CD1c-positive myeloid dendritic cell (primary cell): ENCODE data around the gene COL23A1.

Experiments
- DNase-seq: peaks from one replicate; pipeline ENCODE4 v3.0.0-alpha.2; 2016; ENCODE audit errors: extremely low spot score

COL23A1 gene

GRCh38 chr5:178284093-178284675, 306.0 kb downstream of the COL23A1 start:
- peak; percentile 71 for DNase-seq

DNA sequence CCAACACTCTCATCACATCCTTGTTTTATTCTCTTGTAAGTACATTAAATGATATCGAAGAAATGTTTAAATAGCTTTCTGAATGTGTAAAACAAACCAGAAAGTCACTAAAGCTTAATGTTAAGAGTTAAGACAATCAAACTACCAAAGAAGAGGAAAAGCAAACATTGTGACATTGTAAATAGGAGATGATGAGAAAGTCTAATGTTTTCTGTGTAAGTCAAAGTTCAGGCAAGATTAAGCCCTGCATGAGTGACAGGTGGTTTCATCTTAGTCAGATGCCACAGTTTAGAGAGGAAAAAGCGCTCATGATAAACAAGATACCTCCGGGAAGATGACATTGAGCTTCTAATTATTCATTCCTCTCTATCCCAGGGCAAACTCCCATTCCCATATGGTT, 306.7 kb downstream of the COL23A1 start:
- no peak for DNase-seq

- DNase-seq: no peak
Observed at GRCh38 chr5:178282391-178282790, 307.8 kb downstream of the COL23A1 start.

- no peak for DNase-seq
Observed at GRCh38 chr5:178281331-178281730, 308.9 kb downstream of the COL23A1 start.

DNA sequence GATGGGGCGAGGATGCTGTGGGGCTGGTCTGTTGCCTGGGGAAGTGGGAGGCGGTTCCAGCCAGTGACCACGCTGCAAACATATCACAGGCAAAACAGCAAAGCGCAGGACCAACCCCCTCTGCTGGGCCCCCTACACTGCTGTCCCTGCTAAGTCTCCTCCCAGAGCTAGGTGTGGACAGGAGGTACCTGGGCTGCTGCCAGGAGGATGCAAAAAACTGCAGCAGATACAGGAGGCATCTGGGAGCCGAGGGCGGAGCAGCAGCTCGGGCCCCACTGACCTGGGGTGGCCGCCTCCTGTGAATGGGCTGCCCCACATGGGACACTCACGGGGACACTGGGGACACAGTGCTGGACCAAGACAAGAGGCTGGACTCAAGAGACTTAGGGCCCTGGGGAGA, 309.6 kb downstream of the COL23A1 start:
- no peak for DNase-seq

DNA sequence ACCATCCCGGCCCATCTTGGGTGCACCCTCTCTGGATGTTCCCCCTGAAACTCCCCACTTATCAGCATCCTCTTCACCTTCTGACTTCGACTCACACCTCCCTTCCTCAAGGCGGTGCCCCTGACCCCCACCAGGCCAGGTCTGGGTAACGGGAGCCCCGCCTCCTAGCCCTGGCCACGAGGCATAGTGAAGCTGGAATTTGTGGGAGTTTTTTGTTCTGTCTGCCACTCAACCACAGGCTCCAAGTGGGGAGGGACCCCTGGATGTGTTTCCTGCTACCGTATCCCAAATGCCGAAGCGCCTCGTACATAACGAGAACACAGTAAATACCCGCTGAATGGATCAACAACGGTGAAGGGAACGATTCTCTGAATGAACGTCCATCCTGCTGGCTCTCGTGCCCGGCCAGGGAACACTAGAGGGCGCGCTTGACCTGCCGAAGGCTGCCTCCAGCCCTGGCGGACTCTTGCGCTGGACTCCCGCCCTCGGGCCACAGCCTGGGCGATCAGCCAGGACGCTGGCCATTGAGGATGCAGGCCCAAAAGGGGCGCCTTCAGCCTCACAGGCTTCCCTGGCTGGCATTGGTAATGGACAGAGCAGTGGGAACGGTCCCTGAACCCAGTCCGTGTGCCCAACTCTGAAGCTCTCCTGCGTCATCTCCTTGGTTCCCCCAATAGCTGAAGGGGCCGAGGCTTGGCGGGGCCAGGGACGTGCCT, 310.3 kb downstream of the COL23A1 start:
- DNase-seq: peak; percentile 84

GRCh38 chr5:178279026-178279722, 311.0 kb downstream of the COL23A1 start:
- no peak for DNase-seq

- DNase-seq: no peak
Observed at GRCh38 chr5:178278358-178279023, 311.7 kb downstream of the COL23A1 start.

DNA sequence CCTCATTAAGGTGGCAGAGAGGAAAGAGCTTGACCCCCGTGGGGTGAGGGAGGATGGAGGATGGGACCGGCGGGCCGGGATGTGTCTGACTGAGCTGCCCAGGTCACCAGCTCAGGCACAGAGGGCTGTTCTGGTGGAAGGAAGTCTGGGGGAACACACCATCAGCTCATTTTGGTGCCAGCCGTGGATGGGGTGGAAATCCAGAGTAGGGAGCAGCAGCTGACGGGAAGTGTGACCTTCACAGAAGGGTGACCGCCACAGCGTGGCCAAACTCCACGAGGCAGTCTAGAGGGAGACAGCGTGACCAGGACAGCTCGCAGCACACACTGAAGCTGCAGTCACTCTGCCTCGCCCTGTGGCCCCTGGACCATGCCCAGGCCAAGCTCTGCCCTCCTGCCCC, 312.3 kb downstream of the COL23A1 start:
- DNase-seq: no peak

GRCh38 chr5:178277346-178277745, 312.8 kb downstream of the COL23A1 start:
- no peak for DNase-seq

GRCh38 chr5:178274781-178275537, 315.2 kb downstream of the COL23A1 start:
- DNase-seq: no peak

- no peak for DNase-seq
Observed at GRCh38 chr5:178273665-178274541, 316.3 kb downstream of the COL23A1 start.

GRCh38 chr5:178273041-178273440, 317.2 kb downstream of the COL23A1 start:
- DNase-seq: no peak

- no peak for DNase-seq
Observed at GRCh38 chr5:178272591-178272990, 317.6 kb downstream of the COL23A1 start.

DNA sequence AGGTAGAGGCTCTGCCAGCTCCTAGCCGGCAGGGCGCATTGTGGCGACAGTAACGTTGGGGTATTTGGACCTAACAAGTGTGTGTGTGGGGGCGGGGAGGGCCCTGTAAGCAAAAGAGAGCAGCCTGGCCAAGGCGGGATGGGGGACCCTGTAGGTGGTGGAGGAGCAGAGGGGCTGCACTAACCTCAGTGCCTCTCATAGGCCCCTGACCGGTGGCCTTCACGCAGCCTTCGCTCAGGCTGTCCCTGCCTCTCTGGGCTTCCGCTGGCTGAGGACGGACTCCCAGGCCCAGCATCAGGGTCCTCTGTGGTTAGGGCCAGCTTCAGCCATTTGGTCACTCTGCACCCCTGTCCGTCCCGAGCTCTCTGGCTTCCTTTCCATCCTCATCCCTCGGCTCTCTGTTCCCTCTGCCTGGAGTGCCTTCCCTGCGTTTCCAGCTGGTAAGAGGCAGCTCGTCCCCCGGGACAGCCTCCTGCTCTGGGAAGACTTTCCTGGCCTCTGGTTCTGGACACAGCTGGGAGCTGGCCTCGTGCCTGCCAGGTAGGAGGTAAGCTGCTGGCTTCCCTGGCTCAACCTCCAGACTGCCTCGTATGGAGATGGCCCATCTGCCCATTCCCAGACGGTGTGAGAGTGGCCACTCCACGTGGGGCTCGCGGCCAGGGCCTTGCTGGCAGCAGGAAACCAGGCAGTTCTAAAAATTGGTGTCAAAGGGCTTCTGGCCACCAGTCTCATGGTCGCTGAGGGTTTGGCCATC, 318.3 kb downstream of the COL23A1 start:
- DNase-seq: no peak

GRCh38 chr5:178271231-178271630, 319.0 kb downstream of the COL23A1 start:
- no peak for DNase-seq

GRCh38 chr5:178269499-178269898, 320.7 kb downstream of the COL23A1 start:
- DNase-seq: no peak

DNA sequence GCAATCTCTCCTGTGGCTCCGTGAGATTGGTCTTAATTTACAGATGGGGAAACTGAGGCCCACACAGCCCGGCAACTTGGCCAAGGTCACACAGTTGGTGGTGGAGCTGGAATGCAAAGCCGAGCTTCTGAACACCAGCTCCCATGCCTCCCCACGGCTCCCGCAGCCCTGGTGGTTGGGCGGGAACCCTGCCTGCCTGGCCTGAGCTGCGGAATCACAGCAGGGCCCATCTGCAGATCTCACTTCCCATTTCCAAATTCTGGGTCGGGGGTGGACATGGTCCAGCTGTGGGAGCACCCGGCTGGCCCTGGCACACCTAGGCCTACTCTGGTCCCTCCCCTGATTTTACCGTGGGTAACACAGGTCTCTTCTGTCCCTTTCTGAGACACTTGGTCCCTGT, 322.3 kb downstream of the COL23A1 start:
- DNase-seq: no peak

DNA sequence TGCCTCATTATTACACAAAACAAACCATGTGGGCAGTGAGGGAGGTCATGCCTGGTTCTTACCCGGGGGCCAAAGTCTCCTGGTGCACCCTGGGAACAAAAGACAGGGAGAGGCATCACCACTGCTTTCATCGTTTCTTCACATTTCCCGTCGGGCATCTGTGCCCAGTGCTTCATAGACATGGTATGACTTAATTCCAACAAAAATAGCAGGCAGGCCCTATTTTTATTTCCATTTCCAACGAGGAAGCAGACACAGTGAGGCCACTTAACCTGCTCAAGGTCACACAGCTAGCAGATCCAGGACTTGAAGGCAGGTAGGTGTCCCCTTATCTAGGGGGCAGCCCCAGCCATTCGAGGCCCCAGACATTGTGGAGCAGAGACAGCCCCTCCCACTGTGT, 322.9 kb downstream of the COL23A1 start:
- DNase-seq: no peak

GRCh38 chr5:178266581-178266980, 323.6 kb downstream of the COL23A1 start:
- DNase-seq: no peak
